Vagina (tissue), 2 donors: ENCODE results near the gene ZNF185. TPM values are rescaled to one million over a fixed set of nuclear protein-coding genes. Genes with fewer than 3 reads are reported as not detected.
A peak's percentile ranks its signal among the peaks of the same experiment; 100 is the strongest.

Source experiments
- DNase-seq, 2 donors: peaks; one replicate each; pipeline ENCODE4 v3.0.0-alpha.2; 2017; ENCODE audit errors: extremely low spot score in 2 of 2
- H3K27ac ChIP-seq: fragments of 200-600 bp; sonication (generic); one replicate; pipeline ENCODE4 v1.5.1; 2019
- H3K27me3 ChIP-seq: fragments of 200-600 bp; sonication (generic); one replicate; pipeline ENCODE4 v1.5.1; 2019
- H3K36me3 ChIP-seq, 2 donors: fragments of 200-600 bp; sonication (generic); one replicate each; pipeline ENCODE4 v1.5.1; 2017 to 2019
- H3K4me1 ChIP-seq: fragments of 200-600 bp; sonication (generic); one replicate; pipeline ENCODE4 v1.5.1; 2019
- H3K4me3 ChIP-seq, 2 donors: fragments of 200-600 bp; sonication (generic); 1 replicate in 1 of 2; 2 replicates in 1 of 2; pipeline ENCODE4 v1.5.1; 2016 to 2019
- H3K9me3 ChIP-seq: fragments of 200-600 bp; sonication (generic); one replicate; pipeline ENCODE4 v1.5.1; 2019
- POLR2A ChIP-seq, 2 donors: fragments of 450-650 bp; IDR thresholded peaks; one replicate each; pipeline ENCODE4 v1.6.1; 2017; ENCODE audit warnings: antibody characterized with exemption in 2 of 2, mild to moderate bottlenecking in 2 of 2, moderate library complexity in 2 of 2
- POLR2AphosphoS5 ChIP-seq, 2 donors: sonication (generic); formaldehyde crosslinking; IDR thresholded peaks; one replicate each; pipeline ENCODE4 v1.9.0; 2017; ENCODE audit warnings: antibody characterized with exemption in 2 of 2, mild to moderate bottlenecking in 2 of 2, low read depth in 1 of 2; ENCODE audit not compliant: insufficient read depth in 1 of 2
- intact Hi-C: fragments of 100-400 bp; cut with DNase I; formaldehyde crosslinking; loops from one replicate; pipeline ENCODE4 v1.15.1; 2023
- total RNA-seq: library from RNA; depleted of rRNA; stranded (reverse); fragments of >200 nt; gene quantifications from one replicate; pipeline ENCODE4 v1.2.3, GENCODE V29; 2016
- TF ChIP-seq, protein P1 (sequence below), 3 experiments: fragments of 450-650 bp in 2 of 3; fragments of 200-600 bp in 1 of 3; sonication (generic) in 1 of 3; IDR thresholded peaks; one replicate each; pipeline ENCODE4 v1.5.1; 2017 to 2019; ENCODE audit warnings: antibody characterized with exemption in 3 of 3, mild to moderate bottlenecking in 2 of 3, moderate library complexity in 2 of 3

ZNF185 gene
- total RNA-seq, 1 donor from 2014 or later = 98.2 TPM

DNA sequence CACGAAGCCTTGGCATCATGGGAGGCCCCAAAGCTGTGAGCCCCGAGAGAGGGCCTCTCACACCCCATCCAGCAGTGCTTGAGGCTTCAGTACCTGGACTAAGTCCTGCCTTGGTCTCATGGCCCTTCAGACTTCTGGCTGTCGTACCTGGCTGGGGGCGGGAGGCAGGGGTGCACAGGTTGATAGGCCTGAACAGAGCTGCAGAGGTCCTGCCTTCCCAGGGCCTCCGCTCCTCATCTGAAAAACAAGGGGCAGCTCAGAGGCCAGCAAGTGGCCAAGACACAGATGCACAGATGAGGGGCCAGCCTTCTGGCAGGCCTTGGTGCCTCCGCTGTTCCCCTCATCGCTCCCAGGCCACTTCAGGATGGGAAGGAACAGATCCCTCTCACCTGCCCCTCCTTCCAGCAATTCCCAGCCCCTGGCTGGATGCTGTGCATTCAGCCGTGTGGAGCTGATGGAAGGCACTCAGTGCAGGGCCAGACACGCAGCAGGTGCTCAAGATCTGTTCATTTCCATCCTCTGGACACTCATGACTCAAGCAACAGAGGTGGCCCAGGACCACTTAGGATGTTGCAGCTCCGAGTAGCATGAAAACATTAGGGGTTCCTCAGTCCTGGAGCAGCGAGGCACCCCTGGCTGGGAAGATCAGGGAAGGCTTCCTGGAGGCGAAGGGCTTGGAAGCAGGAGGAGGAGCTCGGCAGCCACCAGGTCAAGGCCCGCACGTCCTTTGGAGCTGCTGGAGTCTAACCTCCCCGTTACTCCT, 1.4 kb downstream of the ZNF185 start:
- DNase-seq = no peak
- Histone ChIP-seq H3K27ac (peak overlapping the region; percentile 57), H3K4me1 (peaks cover 3% of the 10 kb centered on the region), H3K4me3 (peak overlapping the region; percentile 43 to 44), H3K9me3 (no peaks in the 10 kb centered on the region), H3K27me3 (no peaks in the 10 kb centered on the region), H3K36me3 (no peaks in the 10 kb centered on the region)
- TF ChIP-seq POLR2AphosphoS5 (IDR thresholded peaks at IDR 0.05; ENCODE audit: insufficient read depth in 1 of 2, low read depth in 1 of 2) = no peak
- TF ChIP-seq POLR2A (IDR thresholded peaks at IDR 0.05) = no peak
- TF ChIP-seq, protein P1, sequence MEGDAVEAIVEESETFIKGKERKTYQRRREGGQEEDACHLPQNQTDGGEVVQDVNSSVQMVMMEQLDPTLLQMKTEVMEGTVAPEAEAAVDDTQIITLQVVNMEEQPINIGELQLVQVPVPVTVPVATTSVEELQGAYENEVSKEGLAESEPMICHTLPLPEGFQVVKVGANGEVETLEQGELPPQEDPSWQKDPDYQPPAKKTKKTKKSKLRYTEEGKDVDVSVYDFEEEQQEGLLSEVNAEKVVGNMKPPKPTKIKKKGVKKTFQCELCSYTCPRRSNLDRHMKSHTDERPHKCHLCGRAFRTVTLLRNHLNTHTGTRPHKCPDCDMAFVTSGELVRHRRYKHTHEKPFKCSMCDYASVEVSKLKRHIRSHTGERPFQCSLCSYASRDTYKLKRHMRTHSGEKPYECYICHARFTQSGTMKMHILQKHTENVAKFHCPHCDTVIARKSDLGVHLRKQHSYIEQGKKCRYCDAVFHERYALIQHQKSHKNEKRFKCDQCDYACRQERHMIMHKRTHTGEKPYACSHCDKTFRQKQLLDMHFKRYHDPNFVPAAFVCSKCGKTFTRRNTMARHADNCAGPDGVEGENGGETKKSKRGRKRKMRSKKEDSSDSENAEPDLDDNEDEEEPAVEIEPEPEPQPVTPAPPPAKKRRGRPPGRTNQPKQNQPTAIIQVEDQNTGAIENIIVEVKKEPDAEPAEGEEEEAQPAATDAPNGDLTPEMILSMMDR (IDR thresholded peaks at IDR 0.05) = no peak
- intact Hi-C loops = no loop called here

DNA sequence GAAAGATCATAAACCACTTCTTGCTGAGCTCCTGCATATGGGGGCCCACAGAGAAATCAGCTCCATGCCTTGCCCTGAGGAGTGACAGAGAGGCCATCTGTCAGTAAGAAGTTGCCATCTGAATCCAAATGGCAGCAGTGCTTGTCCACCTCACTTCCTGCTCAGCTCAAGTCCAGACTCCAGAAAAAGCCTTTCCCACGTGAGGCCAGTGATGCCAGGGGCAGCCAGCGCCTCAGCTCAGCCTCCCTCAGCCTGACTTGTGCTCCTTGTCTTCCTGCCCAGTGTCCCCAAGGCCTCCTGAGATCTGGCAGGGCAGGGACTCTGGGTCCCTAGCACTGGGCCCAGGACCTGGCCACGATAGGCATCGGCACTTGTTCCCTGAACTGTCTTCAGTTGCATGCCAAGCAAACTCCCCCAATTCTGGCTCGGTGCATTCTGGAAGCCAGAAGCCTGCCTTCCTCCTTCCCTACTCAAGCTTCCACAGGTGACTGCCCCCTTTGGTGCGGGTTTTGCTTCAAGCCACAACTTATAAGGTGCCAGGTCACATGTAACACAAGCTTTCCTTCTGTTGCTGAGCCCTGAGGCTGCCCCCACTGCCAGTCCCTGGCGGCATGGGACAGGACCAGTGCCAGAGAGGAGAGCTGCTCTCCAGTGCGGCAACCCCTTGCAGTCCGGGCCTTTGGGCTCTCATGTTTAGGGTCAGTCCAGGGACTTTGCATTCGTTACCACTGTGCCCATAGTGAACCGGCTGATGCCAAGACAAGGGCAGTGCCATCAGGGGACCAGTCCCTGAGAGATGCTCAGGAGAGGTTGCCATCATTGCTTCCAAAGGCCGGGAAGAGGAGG, 2.2 kb downstream of the ZNF185 start:
- Histone ChIP-seq H3K4me1 (peaks cover 10% of the 10 kb centered on the region), H3K36me3 (no peaks in the 10 kb centered on the region), H3K27ac (peak overlapping the region; percentile 57), H3K27me3 (no peaks in the 10 kb centered on the region), H3K9me3 (no peaks in the 10 kb centered on the region), H3K4me3 (peak overlapping the region; percentile 3)
- TF ChIP-seq POLR2A (IDR thresholded peaks at IDR 0.05) (no peak), POLR2AphosphoS5 (IDR thresholded peaks at IDR 0.05; ENCODE audit: insufficient read depth in 1 of 2, low read depth in 1 of 2) (no peak)
- TF ChIP-seq, protein P1 (IDR thresholded peaks at IDR 0.05) = no peak
- intact Hi-C loops = no loop called here
- no peak for DNase-seq

DNA sequence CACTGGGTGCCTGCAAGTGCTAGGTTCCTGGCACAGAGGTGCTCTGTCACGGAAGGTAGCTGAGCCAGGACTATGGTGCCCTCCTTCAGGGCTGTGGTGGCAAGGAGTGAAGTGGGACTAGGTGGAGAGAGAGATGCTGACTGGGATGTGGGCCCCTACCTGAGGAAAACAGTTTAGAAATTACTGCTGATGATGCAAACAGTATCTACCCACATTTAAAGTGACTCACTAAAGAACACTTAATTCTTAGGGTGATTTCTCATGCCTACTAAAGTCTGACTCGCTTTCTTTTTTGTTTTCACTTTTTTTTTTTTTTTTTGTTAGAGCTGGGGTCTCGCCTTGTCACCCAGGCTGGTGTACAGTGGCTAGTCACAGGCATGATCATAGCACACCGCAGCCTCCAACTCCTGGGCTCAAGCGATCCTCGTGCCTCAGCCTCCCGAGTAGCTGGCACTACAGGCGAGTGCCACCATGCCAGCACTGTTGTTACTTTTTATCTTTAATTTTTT, 3.1 kb downstream of the ZNF185 start:
- Histone ChIP-seq H3K27ac (no peak overlapping the region), H3K9me3 (no peaks in the 10 kb centered on the region), H3K36me3 (no peaks in the 10 kb centered on the region), H3K27me3 (no peaks in the 10 kb centered on the region), H3K4me1 (peaks cover 17% of the 10 kb centered on the region), H3K4me3 (no peak overlapping the region)
- intact Hi-C loops = no loop called here
- DNase-seq = no peak
- TF ChIP-seq POLR2AphosphoS5 (IDR thresholded peaks at IDR 0.05; ENCODE audit: insufficient read depth in 1 of 2, low read depth in 1 of 2) (no peak), POLR2A (IDR thresholded peaks at IDR 0.05) (no peak)
- TF ChIP-seq, protein P1 (IDR thresholded peaks at IDR 0.05) = no peak

DNA sequence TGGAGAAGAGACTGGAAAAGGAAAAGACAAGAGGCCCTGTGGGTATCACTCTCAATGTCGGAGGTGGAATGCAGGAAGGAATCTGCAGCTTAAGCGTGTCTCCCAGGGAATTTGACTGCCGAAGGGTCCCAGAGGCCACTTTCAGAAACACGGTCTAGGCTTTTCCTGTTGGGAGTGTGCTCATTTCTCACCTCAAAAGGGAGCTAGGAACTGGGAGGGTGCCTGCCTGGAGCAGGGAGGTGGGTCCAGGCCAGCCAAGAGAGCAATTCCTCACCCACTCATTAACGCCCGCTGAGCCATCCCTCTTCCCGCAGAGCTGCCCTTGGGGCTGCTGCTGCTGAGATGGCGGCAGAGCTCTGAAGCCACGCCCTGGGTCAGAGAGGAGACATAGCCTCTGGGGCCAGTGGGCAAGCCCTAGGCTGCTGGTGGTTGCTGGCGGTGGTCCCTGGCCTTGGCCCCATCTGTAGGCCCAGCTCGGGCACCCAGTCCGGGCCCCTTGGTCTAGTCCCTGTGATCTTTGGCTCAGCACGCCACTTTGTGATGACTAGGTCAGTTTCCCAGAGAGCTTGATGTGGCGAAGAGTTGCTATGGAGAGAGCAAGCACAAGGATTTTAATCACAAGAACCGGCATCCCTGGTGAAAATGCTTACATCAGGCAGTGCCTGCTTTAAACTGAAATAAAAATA, 4.1 kb downstream of the ZNF185 start:
- no peaks in the 10 kb centered on the region for H3K9me3 ChIP-seq
- H3K36me3 ChIP-seq = no peaks in the 10 kb centered on the region
- TF ChIP-seq POLR2A (IDR thresholded peaks at IDR 0.05) (no peak), POLR2AphosphoS5 (IDR thresholded peaks at IDR 0.05; ENCODE audit: insufficient read depth in 1 of 2, low read depth in 1 of 2) (no peak)
- TF ChIP-seq, protein P1 (IDR thresholded peaks at IDR 0.05) = no peak
- intact Hi-C loops = no loop called here
- no peaks in the 10 kb centered on the region for H3K27me3 ChIP-seq
- no peak for DNase-seq
- H3K4me1 ChIP-seq = peaks cover 26% of the 10 kb centered on the region
- H3K4me3 ChIP-seq = no peak overlapping the region
- H3K27ac ChIP-seq = peak overlapping the region; percentile 3
